HG03064 (cell line): ENCODE measurements around the gene CFAP206.

Experiments used
- ATAC-seq: cut with Tn5 transposase; IDR thresholded peaks from one replicate; pipeline ENCODE4 v1.9.1; 2021; ENCODE audit warnings: low read depth; ENCODE audit not compliant: unreplicated experiment

Gene CFAP206

GRCh38 chr6:87504441-87504840 lies 96.7 kb downstream of the CFAP206 start:
- ATAC-seq = no peak
